LNCAP (cell line): ENCODE results near the gene SKAP2.

Experiments used
- CTCF ChIP-seq: fragments of 450-650 bp; IDR thresholded peaks from 2 replicates; pipeline ENCODE4 v1.5.1; 2017; ENCODE audit warnings: mild to moderate bottlenecking

SKAP2 gene

DNA sequence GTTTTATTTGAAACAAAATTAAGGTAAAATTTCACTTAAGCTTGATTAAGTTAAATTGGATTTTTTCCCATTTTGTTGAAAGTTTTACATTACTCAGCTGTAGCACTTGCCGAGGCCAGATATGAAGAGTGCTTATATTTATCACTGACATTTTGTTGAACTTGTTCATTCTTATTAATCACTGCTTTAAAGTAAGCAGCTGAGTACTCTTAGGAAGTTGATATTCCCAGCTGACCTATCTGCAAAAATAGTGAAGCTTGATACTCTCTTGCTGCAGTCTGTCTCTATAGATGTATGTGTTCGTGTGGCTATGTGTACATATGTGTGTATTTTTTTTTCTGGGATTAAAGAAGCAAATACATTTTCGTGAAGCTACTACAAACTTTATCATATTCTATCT lies 150.0 kb downstream of the SKAP2 start:
- no peak for TF ChIP-seq CTCF

DNA sequence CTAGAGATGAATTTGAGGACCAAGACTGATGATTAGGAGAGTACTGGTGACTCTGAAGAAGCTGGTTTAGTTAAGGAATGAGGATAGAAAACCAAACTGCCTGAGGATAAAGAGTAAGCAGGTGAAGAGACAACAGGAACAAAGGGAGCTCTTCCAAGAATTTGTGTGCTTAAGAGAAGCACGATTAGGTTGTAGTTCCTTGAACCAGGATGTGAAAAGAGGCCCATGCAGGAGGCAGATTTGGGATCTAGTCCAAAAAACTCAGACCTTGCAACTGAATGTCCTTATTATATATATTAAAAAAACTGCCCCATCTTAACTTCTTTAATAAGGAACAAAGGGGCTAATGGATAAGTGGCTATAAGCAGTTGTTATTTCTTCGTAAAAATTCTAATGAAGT lies 150.4 kb downstream of the SKAP2 start:
- TF ChIP-seq CTCF = no peak

- no peak for TF ChIP-seq CTCF
Observed at GRCh38 chr7:26709210-26709990, 155.0 kb downstream of the SKAP2 start.

- no peak for TF ChIP-seq CTCF
Observed at GRCh38 chr7:26705567-26705966, 158.8 kb downstream of the SKAP2 start.

DNA sequence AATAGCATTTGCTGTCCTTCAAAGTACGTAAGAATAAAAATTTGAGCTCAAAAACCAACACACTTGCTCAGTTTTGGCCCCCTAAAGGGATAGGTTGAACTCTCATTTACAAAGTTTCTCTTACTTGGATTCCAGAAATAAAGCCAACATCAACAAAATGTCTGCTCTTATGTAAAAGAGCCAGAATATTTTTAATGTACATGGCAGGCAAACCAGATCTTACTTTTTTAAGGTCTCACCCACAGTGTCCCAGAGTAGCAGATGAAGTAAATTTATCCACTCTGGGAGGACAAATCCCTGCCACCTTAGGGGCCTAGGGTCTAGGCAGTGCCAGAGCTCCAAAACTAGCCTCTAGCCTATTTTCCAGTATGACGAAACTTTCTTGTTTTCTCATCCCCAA lies 159.6 kb downstream of the SKAP2 start:
- no peak for TF ChIP-seq CTCF

DNA sequence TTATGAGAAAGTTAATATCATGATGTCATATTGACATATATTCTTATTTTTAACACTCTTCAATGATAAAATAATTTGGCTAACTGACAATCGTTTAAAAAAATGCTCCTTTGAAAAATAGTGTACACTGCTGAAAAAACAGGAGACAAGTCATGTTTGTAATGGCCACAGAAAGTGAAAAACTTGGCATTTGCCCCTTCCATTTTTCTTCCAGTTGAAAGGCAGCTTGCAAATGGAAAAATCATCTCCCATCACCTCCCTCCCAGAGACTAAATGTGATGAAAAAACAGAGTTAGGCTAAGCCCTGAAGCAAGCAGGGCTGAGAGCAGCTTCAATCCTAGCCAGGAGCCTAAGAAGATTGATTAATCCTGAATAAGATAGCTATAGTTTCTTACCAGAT lies 160.4 kb downstream of the SKAP2 start:
- TF ChIP-seq CTCF = no peak

- TF ChIP-seq CTCF = no peak
Observed at GRCh38 chr7:26700893-26701292, 163.5 kb downstream of the SKAP2 start.

DNA sequence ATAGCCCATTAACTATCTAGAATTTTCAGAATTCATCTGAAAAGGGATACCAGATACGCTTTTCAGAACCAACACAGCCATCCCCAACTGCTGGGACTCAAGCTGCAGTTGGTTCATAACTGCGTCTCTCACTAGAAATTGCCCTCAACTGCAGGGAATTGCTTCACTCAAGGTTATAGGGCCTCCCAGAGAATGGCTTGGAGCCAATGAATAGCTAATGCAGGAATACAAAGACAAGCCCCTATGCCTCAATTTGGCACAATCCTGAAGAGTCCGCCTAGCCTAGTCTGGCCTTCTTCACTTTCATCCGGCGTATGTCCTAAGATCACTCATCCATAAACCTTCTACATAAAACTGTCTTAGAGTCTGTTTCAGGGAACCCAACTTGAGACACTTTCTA lies 164.0 kb downstream of the SKAP2 start:
- no peak for TF ChIP-seq CTCF
